MG63 (cell line): ENCODE results near the gene MGRN1. TPM values are rescaled to one million over a fixed set of nuclear protein-coding genes. Genes with fewer than 3 reads are reported as not detected.
A peak's percentile ranks its signal among the peaks of the same experiment; 100 is the strongest.

Source experiments
- DNase-seq: peaks from one replicate; pipeline ENCODE4 v3.0.0-alpha.2; 2020
- H3K27me3 ChIP-seq: fragments of 250-450 bp; sonication (Bioruptor Pico); 2 replicates; pipeline ENCODE4 v1.5.1; 2020; ENCODE audit warnings: mild to moderate bottlenecking, moderate library complexity
- H3K36me3 ChIP-seq: fragments of 250-450 bp; sonication (Bioruptor Pico); 2 replicates; pipeline ENCODE4 v1.5.1; 2020; ENCODE audit warnings: mild to moderate bottlenecking, moderate library complexity
- H3K4me3 ChIP-seq: fragments of 250-450 bp; sonication (Bioruptor Pico); 2 replicates; pipeline ENCODE4 v1.5.1; 2020; ENCODE audit warnings: mild to moderate bottlenecking, moderate library complexity
- H3K9me3 ChIP-seq: fragments of 250-450 bp; sonication (Bioruptor Pico); 2 replicates; pipeline ENCODE4 v1.5.1; 2020; ENCODE audit warnings: mild to moderate bottlenecking, moderate library complexity
- total RNA-seq: library from RNA; depleted of rRNA; stranded (reverse); fragments of >200 nt; shearing (Covaris generic); gene quantifications from 2 replicates; pipeline ENCODE4 v1.2.3, GENCODE V29; 2014; ENCODE audit warnings: low replicate concordance

Gene MGRN1
- total RNA-seq, 1 experiment from 2014 or later: 13.8 TPM

DNA sequence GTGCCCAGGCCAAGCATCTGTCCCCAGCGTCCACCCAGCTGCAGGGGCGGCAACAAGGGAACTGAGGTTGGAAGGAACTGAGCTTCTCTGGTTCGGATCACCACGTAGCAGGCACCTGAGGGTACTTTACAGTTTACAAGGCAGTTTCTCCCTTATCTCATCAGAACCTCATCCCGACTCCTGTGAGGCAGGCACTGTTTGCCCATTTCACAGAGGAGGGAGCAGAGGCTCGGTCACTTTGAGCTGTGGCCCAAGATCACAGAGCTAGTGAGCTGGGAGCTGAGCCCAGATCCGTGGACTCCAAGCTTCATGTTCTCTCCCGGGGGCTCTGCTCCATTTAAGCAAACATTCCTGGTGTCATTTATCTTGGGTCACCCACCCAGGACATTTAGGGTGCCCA is 25.1 kb upstream of the MGRN1 start:
- Histone ChIP-seq H3K9me3 (no peaks in the 10 kb centered on the region), H3K27me3 (no peaks in the 10 kb centered on the region), H3K4me3 (no peak overlapping the region), H3K36me3 (no peaks in the 10 kb centered on the region)
- no peak for DNase-seq

GRCh38 chr16:4601036-4601863 is 23.4 kb upstream of the MGRN1 start:
- Histone ChIP-seq H3K9me3 (no peaks in the 10 kb centered on the region), H3K27me3 (no peaks in the 10 kb centered on the region), H3K4me3 (no peak overlapping the region), H3K36me3 (no peaks in the 10 kb centered on the region)
- peak; percentile 41 for DNase-seq

GRCh38 chr16:4601864-4602186 is 22.8 kb upstream of the MGRN1 start:
- no peak for DNase-seq
- H3K36me3 ChIP-seq: no peaks in the 10 kb centered on the region; the same call in 1 of the 2 replicates
- H3K27me3 ChIP-seq: no peaks in the 10 kb centered on the region
- H3K4me3 ChIP-seq: no peak overlapping the region
- H3K9me3 ChIP-seq: no peaks in the 10 kb centered on the region

- Histone ChIP-seq H3K9me3 (no peaks in the 10 kb centered on the region), H3K27me3 (no peaks in the 10 kb centered on the region), H3K4me3 (no peak overlapping the region), H3K36me3 (peaks cover under 1% of the 10 kb centered on the region)
- no peak for DNase-seq
These were observed 22.3 kb upstream of the MGRN1 start for GRCh38 chr16:4602331-4602730.

DNA sequence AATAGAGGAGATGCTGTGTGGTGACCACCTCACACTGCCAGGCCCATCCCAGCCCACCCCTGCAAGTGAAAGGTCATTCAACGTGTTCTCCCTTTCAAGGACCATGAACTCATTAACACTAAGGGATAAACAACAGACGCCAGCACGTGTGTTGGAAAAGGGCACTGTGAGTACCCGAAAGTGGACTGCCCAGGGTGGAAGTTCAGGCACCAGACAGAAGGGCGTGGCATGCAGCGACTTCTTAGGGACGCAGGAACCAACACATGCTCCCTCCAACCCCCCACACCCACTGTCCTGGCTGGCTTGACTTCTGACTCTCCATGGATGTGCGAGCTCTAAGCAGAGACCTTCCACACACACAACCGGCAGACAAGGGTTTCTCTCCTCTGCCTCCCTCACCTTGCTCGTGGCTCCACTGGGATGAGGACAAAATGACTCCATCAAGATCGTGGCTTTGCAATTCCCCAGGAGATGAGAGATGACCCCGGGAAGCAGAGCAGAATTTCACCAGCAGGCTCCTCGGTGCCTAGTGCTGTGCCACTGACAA is 20.9 kb upstream of the MGRN1 start:
- Histone ChIP-seq H3K4me3 (no peak overlapping the region), H3K27me3 (no peaks in the 10 kb centered on the region), H3K9me3 (no peaks in the 10 kb centered on the region), H3K36me3 (peaks cover 9% of the 10 kb centered on the region)
- no peak for DNase-seq

GRCh38 chr16:4604401-4604800 is 20.2 kb upstream of the MGRN1 start:
- H3K4me3 ChIP-seq: no peak overlapping the region
- H3K27me3 ChIP-seq: no peaks in the 10 kb centered on the region
- H3K36me3 ChIP-seq: peaks cover 13% of the 10 kb centered on the region
- no peaks in the 10 kb centered on the region for H3K9me3 ChIP-seq
- no peak for DNase-seq

DNA sequence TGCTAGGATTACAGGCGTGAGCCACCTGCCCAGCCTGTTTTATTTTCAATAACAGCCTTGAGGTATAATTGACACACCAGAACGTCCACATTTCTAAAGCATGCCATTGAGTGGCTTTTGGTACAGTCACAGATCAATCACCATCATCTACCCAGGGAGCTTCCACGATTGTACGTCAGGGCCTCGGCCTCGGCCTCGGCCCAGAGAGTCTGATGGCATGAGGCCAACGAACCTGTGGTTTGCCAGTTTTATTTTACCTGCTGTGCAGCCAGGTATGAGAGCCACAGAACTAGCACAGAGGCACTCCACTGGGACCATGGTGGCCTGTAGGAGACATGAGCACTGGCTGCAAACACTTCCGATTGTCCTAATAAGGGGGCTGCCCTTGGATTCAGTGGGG is 18.3 kb upstream of the MGRN1 start:
- Histone ChIP-seq H3K36me3 (peaks cover 18% of the 10 kb centered on the region), H3K4me3 (no peak overlapping the region), H3K27me3 (no peaks in the 10 kb centered on the region), H3K9me3 (no peaks in the 10 kb centered on the region)
- no peak for DNase-seq

DNA sequence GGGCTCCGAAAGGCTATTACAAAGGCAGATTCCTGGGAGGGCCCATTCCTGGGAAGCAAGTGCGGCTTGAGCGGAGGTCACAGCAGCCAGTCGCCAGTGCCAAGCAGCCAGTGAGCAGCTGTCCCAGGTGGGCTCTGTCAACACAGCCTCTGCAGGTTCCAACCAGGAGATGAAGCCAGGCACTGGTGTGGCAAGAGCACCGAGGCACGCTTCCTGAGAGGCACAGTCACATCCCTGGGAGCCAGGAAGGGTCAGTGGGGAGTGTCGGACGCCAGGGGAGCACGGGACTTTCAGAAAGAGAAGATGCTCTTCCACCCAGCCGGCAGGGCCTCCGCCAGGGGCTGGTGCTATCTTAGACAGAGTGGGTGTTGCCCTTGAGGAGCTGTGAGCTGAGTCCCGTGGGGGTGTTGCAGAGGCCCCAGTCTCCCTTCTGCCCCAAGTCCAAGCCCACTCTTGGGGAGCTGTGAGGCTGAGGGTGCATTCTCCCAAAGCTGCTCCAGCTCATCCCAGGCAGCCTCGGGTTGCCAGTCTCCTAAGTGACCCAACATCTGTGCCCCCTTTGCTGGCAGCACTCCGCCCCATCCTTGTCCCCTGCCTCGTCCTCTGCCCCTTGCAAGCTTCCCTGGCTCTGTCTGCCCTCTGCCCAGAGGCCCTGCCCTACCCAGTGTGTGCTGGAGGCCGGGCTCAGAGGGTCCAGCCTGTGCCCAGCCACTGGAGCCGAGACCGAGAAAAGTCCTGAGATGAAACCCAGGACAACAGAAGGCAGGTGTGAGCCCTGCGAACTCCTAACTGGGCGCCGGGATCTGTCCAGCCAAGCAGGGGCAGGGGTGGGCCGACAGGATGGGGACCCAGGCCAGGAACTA is 16.6 kb upstream of the MGRN1 start:
- Histone ChIP-seq H3K9me3 (no peaks in the 10 kb centered on the region), H3K4me3 (no peak overlapping the region), H3K36me3 (peaks cover 25% of the 10 kb centered on the region), H3K27me3 (no peaks in the 10 kb centered on the region)
- no peak for DNase-seq

DNA sequence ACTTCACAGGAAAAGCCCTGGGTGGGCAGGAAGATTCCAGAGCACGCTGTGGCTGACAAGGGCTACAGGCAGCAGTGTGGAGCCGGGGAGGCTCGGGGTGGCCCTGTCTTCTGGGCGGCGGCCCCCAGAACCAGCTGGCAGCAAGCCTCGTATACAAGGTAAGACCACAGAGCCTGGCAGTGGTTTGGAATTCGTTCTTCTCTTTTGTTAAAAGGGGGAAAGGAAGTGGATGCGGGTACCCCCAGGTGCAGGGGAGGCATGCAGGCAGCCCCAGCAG is 16.0 kb upstream of the MGRN1 start:
- Histone ChIP-seq H3K9me3 (no peaks in the 10 kb centered on the region), H3K4me3 (no peak overlapping the region), H3K27me3 (no peaks in the 10 kb centered on the region), H3K36me3 (peaks cover 30% of the 10 kb centered on the region)
- DNase-seq: no peak

GRCh38 chr16:4609200-4610010 is 15.2 kb upstream of the MGRN1 start:
- H3K27me3 ChIP-seq: no peaks in the 10 kb centered on the region
- H3K4me3 ChIP-seq: no peak overlapping the region
- H3K36me3 ChIP-seq: peaks cover 33% of the 10 kb centered on the region
- H3K9me3 ChIP-seq: no peaks in the 10 kb centered on the region
- no peak for DNase-seq

DNA sequence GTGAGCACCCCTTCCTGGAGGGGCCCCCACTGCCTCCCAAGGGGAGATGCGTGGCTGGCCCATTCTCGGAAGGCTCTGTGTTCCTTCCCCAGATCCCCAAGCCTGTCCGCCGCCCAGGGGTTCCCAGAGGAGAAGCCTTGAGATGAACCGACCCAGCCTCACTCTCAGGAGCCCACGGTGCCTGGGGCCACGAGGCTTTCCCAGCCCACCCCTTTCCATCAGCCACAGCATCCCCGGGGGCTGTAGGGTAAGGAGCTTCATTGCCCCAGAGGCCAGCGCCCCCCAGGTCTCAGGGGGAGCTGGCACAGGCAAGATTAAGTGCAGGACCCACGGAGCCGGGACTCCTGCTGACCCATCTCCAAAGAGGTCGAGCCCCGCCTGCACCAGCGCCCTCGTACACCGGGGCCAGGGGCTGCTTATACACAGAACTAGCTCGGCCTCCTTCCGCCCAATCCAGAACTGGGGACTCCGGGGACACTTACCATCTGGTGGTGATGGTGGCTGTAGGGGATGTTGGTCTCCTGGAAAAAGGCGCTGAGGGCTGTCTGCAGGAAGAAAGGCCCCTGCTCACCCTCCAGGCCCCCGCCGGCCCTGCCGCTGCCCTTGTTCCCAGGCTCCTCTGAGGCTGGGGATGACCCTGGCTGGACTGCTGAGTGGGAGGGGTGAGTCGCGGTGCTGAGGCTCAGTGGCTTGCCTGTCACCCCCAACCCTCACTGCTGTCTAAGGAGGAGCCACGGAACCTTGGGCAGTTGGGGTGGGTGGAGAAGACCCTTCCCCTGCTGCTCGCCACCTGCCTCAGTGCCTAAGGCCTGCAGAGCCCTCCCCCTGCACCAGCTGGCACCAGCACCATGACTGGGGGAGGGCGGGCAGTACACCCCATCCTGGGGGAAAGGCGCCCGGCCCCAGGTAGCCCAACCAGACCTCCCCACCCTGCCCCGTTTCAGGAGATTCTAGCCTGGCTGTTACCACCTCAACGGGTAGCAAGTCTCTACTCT is 14.3 kb upstream of the MGRN1 start:
- Histone ChIP-seq H3K4me3 (no peak overlapping the region), H3K27me3 (no peaks in the 10 kb centered on the region), H3K9me3 (no peaks in the 10 kb centered on the region), H3K36me3 (peaks cover 33% of the 10 kb centered on the region)
- no peak for DNase-seq

GRCh38 chr16:4611337-4612021 is 13.1 kb upstream of the MGRN1 start:
- no peak for DNase-seq
- Histone ChIP-seq H3K9me3 (no peaks in the 10 kb centered on the region), H3K36me3 (peaks cover 33% of the 10 kb centered on the region), H3K27me3 (no peaks in the 10 kb centered on the region), H3K4me3 (no peak overlapping the region)

DNA sequence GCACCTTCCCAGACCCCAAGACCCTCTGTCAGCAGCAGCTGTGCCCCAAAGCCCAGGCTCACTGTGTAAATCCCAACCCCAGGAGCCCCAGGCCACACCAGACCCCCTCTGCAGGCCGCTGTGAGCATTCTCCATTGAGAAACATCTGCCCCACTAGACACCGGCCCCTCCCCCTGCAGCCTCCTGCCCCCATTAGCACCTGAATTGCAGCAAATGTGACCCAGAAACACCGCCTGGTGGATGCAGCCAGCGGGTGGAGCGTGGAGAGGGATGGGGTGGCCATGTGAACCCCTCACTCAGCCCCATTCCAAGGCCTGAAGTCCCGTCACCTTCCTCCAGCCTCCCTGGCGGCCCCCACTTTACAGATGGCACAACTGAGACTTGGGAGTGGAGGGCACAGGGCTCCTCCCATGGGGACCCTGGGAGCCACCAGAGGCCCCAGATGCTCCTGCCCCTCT is 12.1 kb upstream of the MGRN1 start:
- peaks cover 31% of the 10 kb centered on the region for H3K36me3 ChIP-seq
- DNase-seq: no peak
- H3K4me3 ChIP-seq: no peak overlapping the region
- no peaks in the 10 kb centered on the region for H3K27me3 ChIP-seq
- H3K9me3 ChIP-seq: no peaks in the 10 kb centered on the region

- peak overlapping the region; percentile 69 for H3K4me3 ChIP-seq
- DNase-seq: no peak
These were observed 11.5 kb upstream of the MGRN1 start for GRCh38 chr16:4612977-4613635.

More at GRCh38 chr16:4612977-4613635, 11.5 kb upstream of the MGRN1 start:
- Histone ChIP-seq H3K36me3 (peaks cover 29% of the 10 kb centered on the region), H3K9me3 (no peaks in the 10 kb centered on the region), H3K27me3 (no peaks in the 10 kb centered on the region)
